ENCODE results near the gene P2RX1.

DNA sequence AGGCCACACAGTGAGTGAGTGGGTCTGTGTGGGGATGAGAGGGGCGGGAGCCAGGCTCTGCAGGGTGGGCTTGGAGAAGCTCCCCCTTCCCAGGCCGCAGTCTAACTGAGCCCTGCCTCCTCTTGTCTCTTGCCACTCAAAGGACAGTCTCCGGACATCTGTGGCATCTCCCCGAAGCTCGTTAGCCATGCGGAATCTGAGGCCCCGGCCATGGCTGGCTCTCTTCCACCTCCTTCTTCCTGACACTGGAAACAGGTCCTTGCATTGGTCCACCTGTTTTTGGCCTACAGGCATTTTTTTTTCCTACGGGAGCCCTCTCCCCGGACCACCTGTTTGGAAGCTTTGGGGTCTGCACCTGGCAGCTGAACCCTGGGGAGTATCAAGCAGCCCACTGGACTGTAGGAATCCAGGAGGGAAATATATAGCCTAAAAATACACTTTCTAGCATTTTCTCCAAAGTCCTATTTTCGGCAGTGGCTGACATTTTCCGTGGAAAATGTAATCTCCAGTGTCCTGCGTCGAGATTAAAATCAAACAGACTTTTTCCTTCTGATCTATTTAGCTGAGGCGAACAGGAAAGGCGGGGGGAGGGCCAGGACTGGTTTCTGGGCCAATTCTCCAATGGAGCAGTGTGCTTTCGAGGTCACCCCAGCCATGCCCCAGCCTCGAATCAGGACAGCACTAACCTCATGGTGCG lies 38.9 kb upstream of the P2RX1 start:
- TF ChIP-seq, protein P1, sequence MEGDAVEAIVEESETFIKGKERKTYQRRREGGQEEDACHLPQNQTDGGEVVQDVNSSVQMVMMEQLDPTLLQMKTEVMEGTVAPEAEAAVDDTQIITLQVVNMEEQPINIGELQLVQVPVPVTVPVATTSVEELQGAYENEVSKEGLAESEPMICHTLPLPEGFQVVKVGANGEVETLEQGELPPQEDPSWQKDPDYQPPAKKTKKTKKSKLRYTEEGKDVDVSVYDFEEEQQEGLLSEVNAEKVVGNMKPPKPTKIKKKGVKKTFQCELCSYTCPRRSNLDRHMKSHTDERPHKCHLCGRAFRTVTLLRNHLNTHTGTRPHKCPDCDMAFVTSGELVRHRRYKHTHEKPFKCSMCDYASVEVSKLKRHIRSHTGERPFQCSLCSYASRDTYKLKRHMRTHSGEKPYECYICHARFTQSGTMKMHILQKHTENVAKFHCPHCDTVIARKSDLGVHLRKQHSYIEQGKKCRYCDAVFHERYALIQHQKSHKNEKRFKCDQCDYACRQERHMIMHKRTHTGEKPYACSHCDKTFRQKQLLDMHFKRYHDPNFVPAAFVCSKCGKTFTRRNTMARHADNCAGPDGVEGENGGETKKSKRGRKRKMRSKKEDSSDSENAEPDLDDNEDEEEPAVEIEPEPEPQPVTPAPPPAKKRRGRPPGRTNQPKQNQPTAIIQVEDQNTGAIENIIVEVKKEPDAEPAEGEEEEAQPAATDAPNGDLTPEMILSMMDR (IDR thresholded peaks at IDR 0.05; ENCODE audit: low read length): no peak
- no peak for TF ChIP-seq EZH2 (optimal IDR thresholded peaks at IDR 0.05; ENCODE audit: low read depth, low read length)

Data from MM.1S (cell line).